ENCODE measurements around the gene PTPRN2. TPM values are rescaled to one million over a fixed set of nuclear protein-coding genes. Genes with fewer than 3 reads are reported as not detected.
"Not testable (repeated sequence)": the region's sequence is repeated elsewhere in the genome, so short reads cannot be mapped to it uniquely, and the experiment has no call there.

Gene PTPRN2
- total RNA-seq, 5 donors from 2014 or later (not counting 1 experiment from before 2014, with no cell fraction given) = 0.60 to 1.7 (median 0.82) TPM

GRCh38 chr7:157594306-157594705 lies 993.3 kb downstream of the PTPRN2 start:
- POLR2A ChIA-PET = no interaction called here
- Histone ChIP-seq H3K9me3 (no peaks in the 10 kb centered on the region), H3K27me3 (replicated peaks in 1 of 2; ENCODE audit: control insufficient read depth in 2 of 2, extremely low read depth in 1 of 2, insufficient read depth in 2 of 2, low read length in 1 of 2) (peaks cover 0 to 37% of the 10 kb centered on the region in 2 experiments), H3K27ac (ENCODE audit: low read length) (no peak overlapping the region), H3K4me1 (ENCODE audit: control insufficient read depth in 1 of 2, extremely low read depth in 1 of 2, insufficient read depth in 2 of 2, low read length in 2 of 2) (no peaks in the 10 kb centered on the region), H3K4me3 (ENCODE audit: control insufficient read depth in 1 of 2, extremely low read depth in 1 of 2, low read length in 1 of 2) (no peak overlapping the region), H3K36me3 (ENCODE audit: control insufficient read depth in 2 of 2, extremely low read depth in 1 of 2, insufficient read depth in 1 of 2, low read length in 1 of 2) (no peaks in the 10 kb centered on the region)
- Mint-ChIP-seq H3K4me3 (no peak overlapping the region), H3K27ac (no peak overlapping the region), H3K27me3 (peaks cover 6 to 15% of the 10 kb centered on the region in 2 donors), H3K9me3 (no peaks in the 10 kb centered on the region), H3K36me3 (no peaks in the 10 kb centered on the region), H3K4me1 (no peaks in the 10 kb centered on the region)
- DNase-seq (no peak), ATAC-seq (replicated peaks in 1 of 4) (no peak)
- CTCF ChIA-PET = no interaction called here
- WGBS (ENCODE audit: insufficient coverage) = 79% methylated on average over 23 of the region's 26 CpGs

- peaks cover 13 to 20% of the 10 kb centered on the region in 2 donors for H3K27me3 Mint-ChIP-seq
- Histone ChIP-seq H3K36me3 (ENCODE audit: control insufficient read depth in 2 of 2, extremely low read depth in 1 of 2, insufficient read depth in 1 of 2, low read length in 1 of 2) (no peaks in the 10 kb centered on the region), H3K9me3 (no peaks in the 10 kb centered on the region), H3K4me3 (ENCODE audit: control insufficient read depth in 1 of 2, extremely low read depth in 1 of 2, low read length in 1 of 2) (no peak overlapping the region), H3K27me3 (replicated peaks in 1 of 2; ENCODE audit: control insufficient read depth in 2 of 2, extremely low read depth in 1 of 2, insufficient read depth in 2 of 2, low read length in 1 of 2) (peaks cover 0 to 41% of the 10 kb centered on the region in 2 experiments), H3K27ac (ENCODE audit: low read length) (no peak overlapping the region), H3K4me1 (ENCODE audit: control insufficient read depth in 1 of 2, extremely low read depth in 1 of 2, insufficient read depth in 2 of 2, low read length in 2 of 2) (no peaks in the 10 kb centered on the region)
- ChIA-PET POLR2A (no interaction called here), CTCF (no interaction called here)
- H3K27ac Mint-ChIP-seq = no peak overlapping the region
- H3K36me3 Mint-ChIP-seq = no peaks in the 10 kb centered on the region
- H3K4me3 Mint-ChIP-seq = no peak overlapping the region
- 97% methylated on average over 9 of the region's 14 CpGs for WGBS (ENCODE audit: insufficient coverage)
- DNase-seq (no peak), ATAC-seq (replicated peaks in 1 of 4) (no peak)
- H3K4me1 Mint-ChIP-seq = no peaks in the 10 kb centered on the region
- H3K9me3 Mint-ChIP-seq = no peaks in the 10 kb centered on the region
Observed at GRCh38 chr7:157593541-157593940, 994.1 kb downstream of the PTPRN2 start.

- 66% methylated on average over 31 of the region's 31 CpGs for WGBS (ENCODE audit: insufficient coverage)
- peaks cover 0 to 41% of the 10 kb centered on the region in 2 experiments for H3K27me3 ChIP-seq (replicated peaks in 1 of 2; ENCODE audit: control insufficient read depth in 2 of 2, extremely low read depth in 1 of 2, insufficient read depth in 2 of 2, low read length in 1 of 2)
- H3K4me1 ChIP-seq (ENCODE audit: control insufficient read depth in 1 of 2, extremely low read depth in 1 of 2, insufficient read depth in 2 of 2, low read length in 2 of 2); H3K4me3 ChIP-seq (ENCODE audit: control insufficient read depth in 1 of 2, extremely low read depth in 1 of 2, low read length in 1 of 2); H3K27ac ChIP-seq (ENCODE audit: low read length); DNase-seq; POLR2A ChIA-PET; ATAC-seq (replicated peaks in 1 of 4); H3K4me3 Mint-ChIP-seq; H3K36me3 Mint-ChIP-seq; H3K4me1 Mint-ChIP-seq; H3K9me3 Mint-ChIP-seq; H3K27ac Mint-ChIP-seq; H3K9me3 ChIP-seq; H3K36me3 ChIP-seq (ENCODE audit: control insufficient read depth in 2 of 2, extremely low read depth in 1 of 2, insufficient read depth in 1 of 2, low read length in 1 of 2); CTCF ChIA-PET: not testable (repeated sequence)
- H3K27me3 Mint-ChIP-seq = peaks cover 14 to 20% of the 10 kb centered on the region in 2 donors
Observed at GRCh38 chr7:157592636-157593320, 994.8 kb downstream of the PTPRN2 start.

GRCh38 chr7:157590526-157590925 lies 997.1 kb downstream of the PTPRN2 start:
- Mint-ChIP-seq H3K36me3 (no peaks in the 10 kb centered on the region), H3K4me1 (peaks cover 2 to 6% (median 5%) of the 10 kb centered on the region in 3 donors), H3K27ac (no peak overlapping the region), H3K9me3 (no peaks in the 10 kb centered on the region), H3K4me3 (no peak overlapping the region), H3K27me3 (peaks cover 21% of the 10 kb centered on the region in 2 donors)
- WGBS (ENCODE audit: insufficient coverage) = 78% methylated on average over 13 of the region's 13 CpGs
- ChIA-PET CTCF (no interaction called here), POLR2A (no interaction called here)
- DNase-seq = no peak
- no peaks in the 10 kb centered on the region for H3K36me3 ChIP-seq (ENCODE audit: control insufficient read depth in 2 of 2, extremely low read depth in 1 of 2, insufficient read depth in 1 of 2, low read length in 1 of 2)
- H3K9me3 ChIP-seq = no peaks in the 10 kb centered on the region
- H3K4me1 ChIP-seq (ENCODE audit: control insufficient read depth in 1 of 2, extremely low read depth in 1 of 2, insufficient read depth in 2 of 2, low read length in 2 of 2) = peaks cover 2 to 3% of the 10 kb centered on the region in 2 experiments
- H3K27me3 ChIP-seq (replicated peaks in 1 of 2; ENCODE audit: control insufficient read depth in 2 of 2, extremely low read depth in 1 of 2, insufficient read depth in 2 of 2, low read length in 1 of 2) = peaks cover 0 to 46% of the 10 kb centered on the region in 2 experiments
- no peak overlapping the region for H3K27ac ChIP-seq (ENCODE audit: low read length)
- ATAC-seq (replicated peaks in 1 of 4) = no peak
- H3K4me3 ChIP-seq (ENCODE audit: control insufficient read depth in 1 of 2, extremely low read depth in 1 of 2, low read length in 1 of 2) = no peak overlapping the region

- Histone ChIP-seq H3K4me3 (ENCODE audit: control insufficient read depth in 1 of 2, extremely low read depth in 1 of 2, low read length in 1 of 2) (no peak overlapping the region), H3K36me3 (ENCODE audit: control insufficient read depth in 2 of 2, extremely low read depth in 1 of 2, insufficient read depth in 1 of 2, low read length in 1 of 2) (no peaks in the 10 kb centered on the region), H3K27ac (ENCODE audit: low read length) (no peak overlapping the region), H3K4me1 (ENCODE audit: control insufficient read depth in 1 of 2, extremely low read depth in 1 of 2, insufficient read depth in 2 of 2, low read length in 2 of 2) (peaks cover 8 to 9% of the 10 kb centered on the region in 2 experiments), H3K27me3 (replicated peaks in 1 of 2; ENCODE audit: control insufficient read depth in 2 of 2, extremely low read depth in 1 of 2, insufficient read depth in 2 of 2, low read length in 1 of 2) (peaks cover 0 to 51% of the 10 kb centered on the region in 2 experiments), H3K9me3 (no peaks in the 10 kb centered on the region)
- ATAC-seq (replicated peaks in 1 of 4) = no peak
- CTCF ChIA-PET = interaction anchor here in 1 of 2 donors (0.7 kb wide), 1 partner anchor 40 kb away, joined by 3 read pairs; no protein-coding TSS in a partner anchor
- Mint-ChIP-seq H3K4me1 (peaks cover 10 to 13% (median 10%) of the 10 kb centered on the region in 3 donors), H3K27me3 (peaks cover 25 to 30% of the 10 kb centered on the region in 2 donors), H3K36me3 (no peaks in the 10 kb centered on the region), H3K9me3 (no peaks in the 10 kb centered on the region), H3K27ac (no peak overlapping the region), H3K4me3 (no peak overlapping the region)
- POLR2A ChIA-PET = no interaction called here
- WGBS (ENCODE audit: insufficient coverage) = 81% methylated on average over 6 of the region's 11 CpGs
- no peak for DNase-seq
Observed at GRCh38 chr7:157589680-157590079, 997.9 kb downstream of the PTPRN2 start.

- ChIA-PET CTCF (no interaction called here), POLR2A (no interaction called here)
- no peak overlapping the region for H3K27ac ChIP-seq (ENCODE audit: low read length)
- Mint-ChIP-seq H3K27ac (no peak overlapping the region), H3K4me1 (peaks cover 16 to 19% (median 18%) of the 10 kb centered on the region in 3 donors), H3K4me3 (no peak overlapping the region), H3K36me3 (no peaks in the 10 kb centered on the region), H3K9me3 (no peaks in the 10 kb centered on the region), H3K27me3 (peaks cover 31 to 34% of the 10 kb centered on the region in 2 donors)
- ATAC-seq (replicated peaks in 1 of 4) (no peak), DNase-seq (no peak)
- WGBS (ENCODE audit: insufficient coverage) = 86% methylated on average over 34 of the region's 34 CpGs
- H3K36me3 ChIP-seq (ENCODE audit: control insufficient read depth in 2 of 2, extremely low read depth in 1 of 2, insufficient read depth in 1 of 2, low read length in 1 of 2) = no peaks in the 10 kb centered on the region
- peaks cover 9 to 10% of the 10 kb centered on the region in 2 experiments for H3K4me1 ChIP-seq (ENCODE audit: control insufficient read depth in 1 of 2, extremely low read depth in 1 of 2, insufficient read depth in 2 of 2, low read length in 2 of 2)
- H3K9me3 ChIP-seq = no peaks in the 10 kb centered on the region
- H3K27me3 ChIP-seq (replicated peaks in 1 of 2; ENCODE audit: control insufficient read depth in 2 of 2, extremely low read depth in 1 of 2, insufficient read depth in 2 of 2, low read length in 1 of 2) = peaks cover 0 to 46% of the 10 kb centered on the region in 2 experiments
- no peak overlapping the region for H3K4me3 ChIP-seq (ENCODE audit: control insufficient read depth in 1 of 2, extremely low read depth in 1 of 2, low read length in 1 of 2)
Observed at GRCh38 chr7:157587805-157588560, 999.6 kb downstream of the PTPRN2 start.
